IMR-90 (cell line): Measurements from ENCODE around the gene RRP1. TPM values are rescaled to one million over a fixed set of nuclear protein-coding genes. Genes with fewer than 3 reads are reported as not detected.

Source experiments
- ATAC-seq: fragments of 200-7000 bp; cut with Tn5 transposase; 2 replicates; pipeline ENCODE4 v1.9.1; 2020; ENCODE audit warnings: low read depth, mild to moderate bottlenecking, moderate library complexity
- BruUV-seq: library from RNA; stranded (reverse); fragments of 400-500 nt; replicated peaks from 2 replicates; lab custom pipeline; 2021; lab: Mats Ljungman, UMichigan
- CTCF ChIA-PET: fragments of 300-600 bp; formaldehyde crosslinking; extraction: SDS; loops from one replicate; lab custom pipeline; 2021; ENCODE audit warnings: antibody characterized with exemption; lab: Yijun Ruan, JAX
- POLR2A ChIA-PET: fragments of 300-600 bp; sonication (Branson Sonifier 250); formaldehyde crosslinking; loops from one replicate; lab custom pipeline; 2022; ENCODE audit warnings: antibody characterized with exemption; ENCODE audit not compliant: unreplicated experiment; lab: Charles Lee
- DNase-seq: peaks from one replicate; pipeline ENCODE4 v3.0.0; 2013
- H2AFZ ChIP-seq: replicated peaks from 2 replicates; pipeline ENCODE3; 2013; ENCODE audit warnings: low read length, mild to moderate bottlenecking; ENCODE audit not compliant: poor library complexity
- H2AK5ac ChIP-seq: 2 replicates; pipeline ENCODE4 v1.6.1; 2013; ENCODE audit warnings: low read depth, low read length, inconsistent platforms
- H2AK9ac ChIP-seq: replicated peaks from 2 replicates; pipeline ENCODE3; 2013; ENCODE audit warnings: mild to moderate bottlenecking, low read depth, low read length, moderate library complexity; ENCODE audit not compliant: poor library complexity
- H2BK120ac ChIP-seq: 2 replicates; pipeline ENCODE4 v1.6.1; 2013; ENCODE audit warnings: low read depth, low read length, inconsistent platforms
- H2BK15ac ChIP-seq: 3 replicates; pipeline ENCODE4 v1.6.1; 2013; ENCODE audit warnings: low read depth, low read length, inconsistent platforms
- H2BK20ac ChIP-seq: 2 replicates; pipeline ENCODE4 v1.6.1; 2013; ENCODE audit warnings: low read depth, mild to moderate bottlenecking, inconsistent platforms, low read length, moderate library complexity
- H2BK5ac ChIP-seq: 2 replicates; pipeline ENCODE4 v1.6.1; 2013; ENCODE audit warnings: mild to moderate bottlenecking, low read depth, low read length, inconsistent platforms; ENCODE audit not compliant: poor library complexity, severe bottlenecking
- H3K14ac ChIP-seq: replicated peaks from 2 replicates; pipeline ENCODE4 v1.6.1; 2013; ENCODE audit warnings: low read depth, low read length, inconsistent platforms
- H3K18ac ChIP-seq: 2 replicates; pipeline ENCODE4 v1.6.1; 2013; ENCODE audit warnings: low read depth, low read length, control low read depth
- H3K23ac ChIP-seq: 2 replicates; pipeline ENCODE4 v1.6.1; 2013; ENCODE audit warnings: low read depth, low read length, inconsistent platforms
- H3K27ac ChIP-seq: 2 replicates; pipeline ENCODE4 v1.5.1; 2013; ENCODE audit warnings: mild to moderate bottlenecking, control low read depth, low read length; ENCODE audit not compliant: insufficient read depth
- H3K27me3 ChIP-seq: 2 replicates; pipeline ENCODE4 v1.6.1; 2013; ENCODE audit warnings: low read length; ENCODE audit not compliant: control insufficient read depth, insufficient read depth
- H3K36me3 ChIP-seq: 2 replicates; pipeline ENCODE4 v1.6.1; 2013; ENCODE audit warnings: low read length, mixed read lengths; ENCODE audit not compliant: control insufficient read depth, insufficient read depth
- H3K4ac ChIP-seq: 2 replicates; pipeline ENCODE4 v1.6.1; 2013; ENCODE audit warnings: low read depth, low read length, inconsistent platforms
- H3K4me1 ChIP-seq: 2 replicates; pipeline ENCODE4 v1.6.1; 2013; ENCODE audit warnings: low read length, mixed read lengths; ENCODE audit not compliant: control insufficient read depth, insufficient read depth
- H3K4me2 ChIP-seq: 2 replicates; pipeline ENCODE4 v1.6.1; 2013; ENCODE audit warnings: low read depth, mild to moderate bottlenecking, control low read depth, low read length, moderate library complexity
- H3K4me3 ChIP-seq: 2 replicates; pipeline ENCODE4 v1.5.1; 2013; ENCODE audit warnings: low read depth, mild to moderate bottlenecking, control low read depth, low read length, moderate library complexity; ENCODE audit not compliant: insufficient read depth
- H3K56ac ChIP-seq: 2 replicates; pipeline ENCODE4 v1.6.1; 2013; ENCODE audit warnings: low read length, inconsistent platforms; ENCODE audit not compliant: insufficient read depth; ENCODE audit errors: extremely low read depth
- H3K79me1 ChIP-seq, 2 experiments: 2 replicates each; pipeline ENCODE4 v1.6.1; 2013; ENCODE audit warnings: low read length in 2 of 2, inconsistent platforms in 1 of 2, low read depth in 1 of 2
- H3K9ac ChIP-seq: 2 replicates; pipeline ENCODE4 v1.6.1; 2013; ENCODE audit warnings: low read depth, low read length, control low read depth
- H3K9me1 ChIP-seq: 2 replicates; pipeline ENCODE4 v1.6.1; 2013; ENCODE audit warnings: low read length, inconsistent platforms; ENCODE audit not compliant: insufficient read depth
- H3K9me3 ChIP-seq: 2 replicates; pipeline ENCODE4 v1.6.1; 2013; ENCODE audit warnings: low read length; ENCODE audit not compliant: control insufficient read depth, insufficient read depth
- H4K20me1 ChIP-seq: 2 replicates; pipeline ENCODE4 v1.6.1; 2013; ENCODE audit warnings: low read length, inconsistent platforms; ENCODE audit not compliant: insufficient read depth
- H4K5ac ChIP-seq: 2 replicates; pipeline ENCODE4 v1.6.1; 2013; ENCODE audit warnings: mild to moderate bottlenecking, low read depth, low read length, control low read depth
- H4K8ac ChIP-seq, 2 experiments: 2 replicates each; pipeline ENCODE4 v1.6.1; 2013; ENCODE audit warnings: low read depth in 2 of 2, low read length in 2 of 2, control low read depth in 1 of 2, inconsistent platforms in 1 of 2
- H4K91ac ChIP-seq: 2 replicates; pipeline ENCODE4 v1.6.1; 2013; ENCODE audit warnings: low read depth, low read length, inconsistent platforms; ENCODE audit not compliant: insufficient read depth
- BHLHE40 ChIP-seq: fragments of 150-350 bp; IDR thresholded peaks from 2 replicates; pipeline ENCODE4 v1.6.1; 2016; ENCODE audit warnings: mild to moderate bottlenecking, low read depth, low read length
- CEBPB ChIP-seq: IDR thresholded peaks from 2 replicates; pipeline ENCODE4 v1.6.1; 2012; ENCODE audit warnings: low read depth, low read length, improper control_type of control experiment
- CHD1 ChIP-seq: IDR thresholded peaks from 2 replicates; pipeline ENCODE4 v1.6.1; 2012; ENCODE audit warnings: low read depth, low read length, improper control_type of control experiment
- FOS ChIP-seq: fragments of 150-350 bp; IDR thresholded peaks from 2 replicates; pipeline ENCODE4 v1.6.1; 2016; ENCODE audit warnings: low read depth, low read length
- MAFK ChIP-seq: IDR thresholded peaks from 2 replicates; pipeline ENCODE4 v1.6.1; 2012; ENCODE audit warnings: low read depth, low read length, improper control_type of control experiment
- MAZ ChIP-seq: IDR thresholded peaks from 2 replicates; pipeline ENCODE4 v1.6.1; 2012; ENCODE audit warnings: low read depth, mild to moderate bottlenecking, low read length, improper control_type of control experiment, moderate library complexity, borderline replicate concordance
- MXI1 ChIP-seq: IDR thresholded peaks from 2 replicates; pipeline ENCODE4 v1.6.1; 2012; ENCODE audit warnings: low read depth, mild to moderate bottlenecking, low read length, moderate library complexity, borderline replicate concordance
- NFE2L2 ChIP-seq: fragments of 150-350 bp; IDR thresholded peaks from 2 replicates; pipeline ENCODE4 v1.6.1; 2016; ENCODE audit warnings: low read depth, mild to moderate bottlenecking, low read length
- POLR2A ChIP-seq: IDR thresholded peaks from 2 replicates; pipeline ENCODE4 v1.6.1; 2012; ENCODE audit warnings: mild to moderate bottlenecking, low read depth, low read length
- RAD21 ChIP-seq: IDR thresholded peaks from 2 replicates; pipeline ENCODE4 v1.6.1; 2012; ENCODE audit warnings: low read length, improper control_type of control experiment
- RCOR1 ChIP-seq: IDR thresholded peaks from 2 replicates; pipeline ENCODE4 v1.6.1; 2012; ENCODE audit warnings: mild to moderate bottlenecking, low read length, improper control_type of control experiment; ENCODE audit not compliant: insufficient replicate concordance
- RFX5 ChIP-seq: IDR thresholded peaks from 2 replicates; pipeline ENCODE4 v1.8.0; 2012; ENCODE audit warnings: low read depth, mild to moderate bottlenecking, low read length, moderate library complexity
- SMC3 ChIP-seq: fragments of 150-350 bp; IDR thresholded peaks from 2 replicates; pipeline ENCODE4 v1.6.1; 2016; ENCODE audit warnings: low read depth, mild to moderate bottlenecking, antibody characterized with exemption, low read length, moderate library complexity
- WGBS, 2 experiments: methylation state at CpG; one replicate each; pipeline versions ENCODE4 v1.1.5 to v1.1.7; 2013; ENCODE audit warnings: missing lambda C conversion rate in 2 of 2; ENCODE audit not compliant: insufficient read length in 1 of 2; ENCODE audit errors: extremely low coverage in 2 of 2; 5-methylcytosine and 5-hydroxymethylcytosine counted together
- dilution Hi-C: fragments of 300-500 bp; cut with HindIII; formaldehyde crosslinking; loops from one replicate; pipeline ENCODE4 v1.14.3; 2018; ENCODE audit warnings: low sequenced_read_pairs; ENCODE audit not compliant: unreplicated experiment
- in situ Hi-C: fragments of 300-500 bp; cut with MboI; formaldehyde crosslinking; loops from 3 replicates; pipeline ENCODE4 v1.14.3; 2019; ENCODE audit warnings: low sequenced_read_pairs, inconsistent platforms, mixed read lengths
- intact Hi-C: fragments of 100-400 bp; cut with micrococcal nuclease; formaldehyde crosslinking; loops from 2 replicates; pipeline ENCODE4 v1.10.0; 2022
- polyA plus RNA-seq, 3 experiments: library from polyadenylated mRNA; depleted of rRNA; stranded (reverse); fragments of >200 nt; gene quantifications; 2 replicates each; pipeline ENCODE4 v1.2.3, GENCODE V29; 2012; ENCODE audit warnings: low replicate concordance in 1 of 3
- total RNA-seq: library from RNA; depleted of rRNA; stranded (reverse); fragments of >200 nt; gene quantifications from 2 replicates; pipeline ENCODE4 v1.2.3, GENCODE V29; 2012
- TF ChIP-seq, protein P1 (sequence below): fragments of 150-350 bp; IDR thresholded peaks from 2 replicates; pipeline ENCODE4 v1.6.1; 2017; ENCODE audit warnings: mild to moderate bottlenecking, antibody characterized with exemption, low read length, low read depth
- TF ChIP-seq, protein P2 (sequence below): fragments of 150-350 bp; IDR thresholded peaks from 2 replicates; pipeline ENCODE4 v1.6.1; 2016; ENCODE audit warnings: low read depth, mild to moderate bottlenecking, low read length, moderate library complexity, borderline replicate concordance
- TF ChIP-seq, protein P3 (sequence below): conservative IDR thresholded peaks from 2 replicates; pipeline ENCODE4 v1.5.1; 2012; ENCODE audit warnings: mild to moderate bottlenecking, low read depth, low read length, improper control_type of control experiment

The RRP1 gene
- total and polyA plus RNA-seq, 2 of the 4 experiments (the other 2 are of a cell fraction) = 20.2 to 23.3 TPM

DNA sequence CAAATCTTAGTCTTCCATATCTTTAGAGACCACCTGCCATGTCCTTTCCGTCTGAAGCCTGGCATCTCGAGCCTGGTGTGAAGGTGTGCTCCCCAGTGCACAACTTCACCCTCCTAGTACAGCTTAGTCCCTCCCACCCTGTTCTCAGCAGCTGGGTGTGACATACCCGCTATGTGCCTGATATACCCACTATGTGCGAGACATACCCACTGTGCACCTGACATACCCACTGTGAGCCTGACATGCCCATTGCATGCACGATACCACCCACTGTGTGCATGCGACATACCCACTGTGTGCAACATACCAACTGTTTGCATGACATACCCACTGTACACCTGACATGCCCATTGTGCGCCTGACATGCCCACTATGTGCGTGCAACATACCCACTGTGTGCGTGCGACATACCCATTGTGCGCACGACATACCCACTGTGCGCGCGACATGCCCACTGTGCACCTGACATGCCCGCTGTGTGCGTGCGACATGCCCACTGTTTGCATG, 3.0 kb upstream of the RRP1 start:
- Histone ChIP-seq H2BK20ac (no peak overlapping the region), H3K36me3 (0 out of 2 replicates have a peak, but pooled peaks cover 1% of the 10 kb centered on the region), H2BK5ac (no peak overlapping the region), H3K4ac (no peak overlapping the region), H3K9me1 (peaks cover 21% of the 10 kb centered on the region), H3K56ac (no peak overlapping the region), H2AK5ac (no peak overlapping the region), H3K9ac (no peak overlapping the region), H2AFZ (peak overlapping the region; percentile 58), H3K18ac (no peak overlapping the region), H3K14ac (no peak overlapping the region), H3K4me3 (no peak overlapping the region), H3K79me1 (peaks cover 8 to 20% of the 10 kb centered on the region in 2 experiments), H2BK120ac (no peak overlapping the region), H4K91ac (no peak overlapping the region), H3K9me3 (no peaks in the 10 kb centered on the region), H4K8ac (no peak overlapping the region), H3K27ac (no peak overlapping the region), H4K20me1 (peaks cover 6% of the 10 kb centered on the region; the same call in 1 of the 2 replicates), H3K4me1 (peaks cover 4% of the 10 kb centered on the region), H3K27me3 (no peaks in the 10 kb centered on the region; the same call in 1 of the 2 replicates), H3K23ac (no peak overlapping the region; the same call in 1 of the 2 replicates), H2BK15ac (no peak overlapping the region), H2AK9ac (no peak overlapping the region), H4K5ac (no peak overlapping the region), H3K4me2 (no peak overlapping the region)
- in situ Hi-C loops = no loop called here
- ChIA-PET CTCF (interaction anchor here (0.7 kb wide), 1 partner anchor 9 kb away, joined by 5 read pairs; no protein-coding TSS in a partner anchor), POLR2A (interaction anchor here (0.6 kb wide), 1 partner anchor 21 kb away, joined by 3 read pairs; no protein-coding TSS in a partner anchor)
- DNase-seq (no peak), ATAC-seq (no peak)
- intact Hi-C loops = no loop called here
- BruUV-seq = no TSS peak
- TF ChIP-seq RCOR1 = no peak
- no peak for TF ChIP-seq POLR2A
- TF ChIP-seq, protein P1, sequence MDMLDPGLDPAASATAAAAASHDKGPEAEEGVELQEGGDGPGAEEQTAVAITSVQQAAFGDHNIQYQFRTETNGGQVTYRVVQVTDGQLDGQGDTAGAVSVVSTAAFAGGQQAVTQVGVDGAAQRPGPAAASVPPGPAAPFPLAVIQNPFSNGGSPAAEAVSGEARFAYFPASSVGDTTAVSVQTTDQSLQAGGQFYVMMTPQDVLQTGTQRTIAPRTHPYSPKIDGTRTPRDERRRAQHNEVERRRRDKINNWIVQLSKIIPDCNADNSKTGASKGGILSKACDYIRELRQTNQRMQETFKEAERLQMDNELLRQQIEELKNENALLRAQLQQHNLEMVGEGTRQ = no peak
- TF ChIP-seq RAD21 = no peak
- no peak for TF ChIP-seq CEBPB
- no peak for TF ChIP-seq BHLHE40
- no peak for TF ChIP-seq MAZ
- TF ChIP-seq, protein P2, sequence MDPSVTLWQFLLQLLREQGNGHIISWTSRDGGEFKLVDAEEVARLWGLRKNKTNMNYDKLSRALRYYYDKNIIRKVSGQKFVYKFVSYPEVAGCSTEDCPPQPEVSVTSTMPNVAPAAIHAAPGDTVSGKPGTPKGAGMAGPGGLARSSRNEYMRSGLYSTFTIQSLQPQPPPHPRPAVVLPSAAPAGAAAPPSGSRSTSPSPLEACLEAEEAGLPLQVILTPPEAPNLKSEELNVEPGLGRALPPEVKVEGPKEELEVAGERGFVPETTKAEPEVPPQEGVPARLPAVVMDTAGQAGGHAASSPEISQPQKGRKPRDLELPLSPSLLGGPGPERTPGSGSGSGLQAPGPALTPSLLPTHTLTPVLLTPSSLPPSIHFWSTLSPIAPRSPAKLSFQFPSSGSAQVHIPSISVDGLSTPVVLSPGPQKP = no peak
- TF ChIP-seq, protein P3, sequence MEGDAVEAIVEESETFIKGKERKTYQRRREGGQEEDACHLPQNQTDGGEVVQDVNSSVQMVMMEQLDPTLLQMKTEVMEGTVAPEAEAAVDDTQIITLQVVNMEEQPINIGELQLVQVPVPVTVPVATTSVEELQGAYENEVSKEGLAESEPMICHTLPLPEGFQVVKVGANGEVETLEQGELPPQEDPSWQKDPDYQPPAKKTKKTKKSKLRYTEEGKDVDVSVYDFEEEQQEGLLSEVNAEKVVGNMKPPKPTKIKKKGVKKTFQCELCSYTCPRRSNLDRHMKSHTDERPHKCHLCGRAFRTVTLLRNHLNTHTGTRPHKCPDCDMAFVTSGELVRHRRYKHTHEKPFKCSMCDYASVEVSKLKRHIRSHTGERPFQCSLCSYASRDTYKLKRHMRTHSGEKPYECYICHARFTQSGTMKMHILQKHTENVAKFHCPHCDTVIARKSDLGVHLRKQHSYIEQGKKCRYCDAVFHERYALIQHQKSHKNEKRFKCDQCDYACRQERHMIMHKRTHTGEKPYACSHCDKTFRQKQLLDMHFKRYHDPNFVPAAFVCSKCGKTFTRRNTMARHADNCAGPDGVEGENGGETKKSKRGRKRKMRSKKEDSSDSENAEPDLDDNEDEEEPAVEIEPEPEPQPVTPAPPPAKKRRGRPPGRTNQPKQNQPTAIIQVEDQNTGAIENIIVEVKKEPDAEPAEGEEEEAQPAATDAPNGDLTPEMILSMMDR = no peak
- no peak for TF ChIP-seq MXI1
- no peak for TF ChIP-seq FOS
- no peak for TF ChIP-seq NFE2L2
- no peak for TF ChIP-seq MAFK
- no peak for TF ChIP-seq SMC3
- TF ChIP-seq CHD1 = no peak
- no peak for TF ChIP-seq RFX5
- WGBS, 2 experiments = 84% methylated on average over 15 of the region's 18 CpGs; no CpG with 5 or more reads in 1 of the 2 experiments
- dilution Hi-C loops = no loop called here
